Parathyroid adenoma (tissue), 2 donors: ENCODE results near the gene ZNF554.

Experiments used
- H2AFZ ChIP-seq: fragments of 300-600 bp; sonication (generic); one replicate; pipeline ENCODE4 v1.7.0; 2017; ENCODE audit warnings: antibody characterized with exemption, mild to moderate bottlenecking
- H3K27ac ChIP-seq: fragments of 300-600 bp; sonication (generic); one replicate; pipeline ENCODE4 v1.7.0; 2017
- H3K27me3 ChIP-seq: fragments of 300-600 bp; sonication (generic); one replicate; pipeline ENCODE4 v1.7.0; 2017; ENCODE audit warnings: low read length; ENCODE audit not compliant: control insufficient read depth, insufficient read depth
- H3K36me3 ChIP-seq: fragments of 300-600 bp; sonication (generic); one replicate; pipeline ENCODE4 v1.7.0; 2017; ENCODE audit warnings: low read length; ENCODE audit not compliant: control insufficient read depth, insufficient read depth
- H3K4me1 ChIP-seq: fragments of 300-600 bp; sonication (generic); one replicate; pipeline ENCODE4 v1.7.0; 2017; ENCODE audit warnings: control low read depth
- H3K4me2 ChIP-seq: fragments of 300-600 bp; sonication (generic); one replicate; pipeline ENCODE4 v1.7.0; 2017; ENCODE audit warnings: low read length
- H3K4me3 ChIP-seq: fragments of 300-600 bp; sonication (generic); one replicate; pipeline ENCODE4 v1.7.0; 2017; ENCODE audit warnings: low read depth, low read length
- H3K79me2 ChIP-seq: fragments of 300-600 bp; sonication (generic); one replicate; pipeline ENCODE4 v1.7.0; 2017; ENCODE audit warnings: control low read depth
- H3K9ac ChIP-seq: fragments of 300-600 bp; sonication (generic); one replicate; pipeline ENCODE4 v1.7.0; 2017; ENCODE audit warnings: mild to moderate bottlenecking
- H3K9me3 ChIP-seq: fragments of 300-600 bp; sonication (generic); one replicate; pipeline ENCODE4 v1.7.0; 2017; ENCODE audit warnings: low read length; ENCODE audit not compliant: control insufficient read depth
- CTCF ChIP-seq: fragments of 300-600 bp; sonication (generic); IDR thresholded peaks from one replicate; pipeline ENCODE4 v1.7.0; 2017; ENCODE audit warnings: antibody characterized with exemption, mild to moderate bottlenecking
- donor health status: primary hyperparathyroidism.

Gene ZNF554

DNA sequence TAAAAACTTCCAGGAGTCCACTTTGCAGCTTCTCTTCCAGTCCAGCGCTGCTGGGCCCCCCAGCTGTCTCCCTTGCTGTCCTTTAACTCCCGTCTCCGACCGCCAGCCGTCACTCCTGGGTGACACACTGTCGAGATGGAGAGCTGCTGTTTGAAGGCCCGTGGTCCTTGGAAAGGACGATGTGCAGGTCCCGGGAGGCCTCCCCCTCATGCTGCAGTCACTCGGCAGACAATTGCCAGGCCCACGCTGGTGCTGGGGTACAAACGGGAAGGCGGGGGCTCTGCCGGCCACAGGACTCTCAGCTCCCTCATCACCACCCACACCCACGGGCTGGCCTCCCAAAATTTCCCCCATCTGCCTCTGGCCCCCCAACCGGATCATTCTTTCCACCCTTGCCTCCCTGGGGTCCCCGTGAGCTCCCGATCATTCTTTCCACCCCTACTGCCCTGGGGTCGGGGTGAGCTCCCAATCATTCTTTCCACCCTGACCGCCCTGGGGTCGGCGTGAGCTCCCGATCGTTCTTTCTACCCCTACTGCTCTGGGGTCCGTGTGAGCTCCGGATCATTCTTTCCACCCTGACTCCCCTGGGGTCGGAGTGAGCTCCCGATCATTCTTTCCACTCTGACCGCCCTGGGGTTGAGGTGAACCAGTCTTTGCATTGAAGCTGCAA, 16.0 kb upstream of the ZNF554 start:
- H3K4me2 ChIP-seq = no peak overlapping the region
- H3K27me3 ChIP-seq = no peaks in the 10 kb centered on the region
- no peaks in the 10 kb centered on the region for H3K79me2 ChIP-seq
- no peak overlapping the region for H3K4me3 ChIP-seq
- H3K4me1 ChIP-seq = no peaks in the 10 kb centered on the region
- no peak overlapping the region for H3K27ac ChIP-seq
- no peak overlapping the region for H3K9ac ChIP-seq
- no peak for TF ChIP-seq CTCF
- no peak overlapping the region for H2AFZ ChIP-seq
- no peaks in the 10 kb centered on the region for H3K9me3 ChIP-seq
- H3K36me3 ChIP-seq = no peaks in the 10 kb centered on the region

- no peak for TF ChIP-seq CTCF
- Histone ChIP-seq H3K4me3 (no peak overlapping the region), H3K36me3 (no peaks in the 10 kb centered on the region), H2AFZ (no peak overlapping the region), H3K4me1 (no peaks in the 10 kb centered on the region), H3K4me2 (no peak overlapping the region), H3K27me3 (no peaks in the 10 kb centered on the region), H3K9ac (no peak overlapping the region), H3K9me3 (no peaks in the 10 kb centered on the region), H3K79me2 (no peaks in the 10 kb centered on the region), H3K27ac (no peak overlapping the region)
Measured at GRCh38 chr19:2804156-2805004, 15.3 kb upstream of the ZNF554 start.

DNA sequence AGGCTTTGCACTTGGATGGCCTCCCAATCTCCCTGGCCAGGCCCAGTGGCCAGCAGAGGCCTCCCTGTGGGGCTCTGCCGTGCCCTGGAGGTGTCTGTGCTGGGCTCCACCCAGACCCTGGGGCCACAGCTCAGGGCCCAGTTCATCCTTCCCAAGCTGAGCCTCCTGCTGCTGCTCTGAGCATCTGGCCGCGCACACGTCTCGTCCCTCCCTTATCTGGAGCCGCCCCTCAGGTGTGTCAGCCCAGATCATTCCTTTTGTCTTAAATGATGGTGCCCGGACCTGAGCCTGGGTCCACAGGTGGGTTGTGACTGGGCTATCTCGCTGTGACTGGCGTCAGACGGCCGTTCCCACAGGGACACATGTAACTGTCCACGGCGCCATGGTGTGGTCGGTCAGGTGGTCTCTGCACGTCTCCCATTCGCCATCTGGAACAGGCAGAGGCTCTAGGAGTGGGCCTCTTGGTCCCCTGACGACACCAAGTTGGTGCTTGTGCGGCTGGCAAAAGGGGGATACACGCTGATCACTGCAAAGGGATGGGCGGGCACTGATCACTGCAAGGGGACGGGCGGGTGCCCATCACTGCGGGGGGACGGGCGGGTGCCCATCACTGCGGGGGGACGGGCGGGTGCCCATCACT, 14.3 kb upstream of the ZNF554 start:
- no peak overlapping the region for H2AFZ ChIP-seq
- no peaks in the 10 kb centered on the region for H3K4me1 ChIP-seq
- no peak overlapping the region for H3K4me3 ChIP-seq
- H3K9me3 ChIP-seq = no peaks in the 10 kb centered on the region
- H3K79me2 ChIP-seq = no peaks in the 10 kb centered on the region
- TF ChIP-seq CTCF = no peak
- H3K36me3 ChIP-seq = no peaks in the 10 kb centered on the region
- no peak overlapping the region for H3K27ac ChIP-seq
- H3K4me2 ChIP-seq = no peak overlapping the region
- H3K9ac ChIP-seq = no peak overlapping the region
- no peaks in the 10 kb centered on the region for H3K27me3 ChIP-seq

DNA sequence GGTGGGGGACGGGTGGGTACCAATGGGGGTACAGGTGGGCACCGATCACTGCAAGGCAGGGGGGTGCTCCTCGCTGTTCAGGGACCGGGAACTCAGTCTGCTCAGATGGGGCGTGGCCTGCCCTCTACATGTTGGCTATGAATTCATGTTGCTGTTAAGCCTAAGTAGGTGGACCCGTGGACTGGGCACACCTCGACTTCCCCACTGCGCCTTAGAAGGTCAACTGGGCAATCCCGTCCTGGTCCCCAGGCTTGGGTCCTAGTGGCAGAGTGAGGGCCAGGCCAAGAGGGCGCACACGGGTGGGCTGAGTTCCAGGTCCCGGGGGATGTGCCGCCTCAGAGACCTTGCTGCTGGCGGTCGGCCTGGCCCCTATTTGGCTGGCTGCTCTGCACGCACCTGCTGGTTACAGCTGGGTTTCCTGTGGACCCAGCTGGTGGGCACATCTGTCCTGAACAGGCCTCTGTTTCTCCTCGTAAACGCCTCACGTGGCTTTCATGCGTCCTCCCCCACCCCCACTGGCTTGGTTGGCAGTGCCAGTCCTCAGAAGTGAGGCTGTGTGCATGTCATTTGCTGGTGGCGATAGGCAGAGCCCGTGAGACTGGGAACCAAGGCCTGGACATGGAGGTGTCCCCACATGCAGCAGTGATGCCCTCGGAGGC, 13.5 kb upstream of the ZNF554 start:
- H3K4me2 ChIP-seq = no peak overlapping the region
- no peak overlapping the region for H2AFZ ChIP-seq
- TF ChIP-seq CTCF = no peak
- H3K36me3 ChIP-seq = no peaks in the 10 kb centered on the region
- H3K27me3 ChIP-seq = no peaks in the 10 kb centered on the region
- H3K9me3 ChIP-seq = no peaks in the 10 kb centered on the region
- H3K9ac ChIP-seq = no peak overlapping the region
- no peaks in the 10 kb centered on the region for H3K4me1 ChIP-seq
- no peak overlapping the region for H3K4me3 ChIP-seq
- H3K79me2 ChIP-seq = no peaks in the 10 kb centered on the region
- no peak overlapping the region for H3K27ac ChIP-seq
